ENCODE measurements around the gene NTRK1. TPM values are rescaled to one million over a fixed set of nuclear protein-coding genes. Genes with fewer than 3 reads are reported as not detected.

The NTRK1 gene
- total and polyA plus RNA-seq, 2 of the 4 experiments (the other 2 are of a cell fraction) = not detected

DNA sequence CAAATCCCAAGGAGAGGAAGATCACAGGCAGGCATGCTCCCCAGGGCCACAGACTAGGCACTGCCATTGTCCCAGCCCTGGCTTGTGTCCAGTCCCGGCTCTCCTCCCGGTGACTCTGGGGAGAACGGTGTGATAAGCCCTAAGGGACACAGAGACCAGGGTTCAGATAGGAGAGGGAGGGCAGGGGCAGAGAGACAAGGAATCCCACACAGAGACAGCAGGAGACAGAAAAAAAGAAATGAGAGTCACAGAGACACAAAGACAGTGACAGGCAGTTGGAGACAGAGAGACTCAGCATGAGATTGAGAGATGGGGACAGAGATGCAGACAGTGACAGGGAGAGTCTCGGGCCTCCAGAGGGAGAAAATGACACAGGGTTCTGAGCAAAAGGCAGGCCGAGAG, 2.1 kb upstream of the NTRK1 start:
- Histone ChIP-seq H2AK9ac (replicated peaks; ENCODE audit: low read depth, low read length, poor library complexity) (no peak overlapping the region), H3K9me1 (ENCODE audit: insufficient read depth, low read length) (no peaks in the 10 kb centered on the region), H3K36me3 (ENCODE audit: control insufficient read depth, insufficient read depth, low read length) (no peaks in the 10 kb centered on the region), H3K56ac (ENCODE audit: extremely low read depth, insufficient read depth, low read length) (no peak overlapping the region), H3K27me3 (ENCODE audit: control insufficient read depth, insufficient read depth, low read length) (peaks cover 85% of the 10 kb centered on the region), H3K4me3 (ENCODE audit: insufficient read depth, low read depth, low read length) (no peak overlapping the region), H3K9me3 (ENCODE audit: control insufficient read depth, insufficient read depth, low read length) (no peaks in the 10 kb centered on the region; the same call in 1 of the 2 replicates), H4K91ac (ENCODE audit: insufficient read depth, low read depth, low read length) (no peak overlapping the region), H3K79me1 (ENCODE audit: low read depth in 1 of 2, low read length in 2 of 2) (no peaks in the 10 kb centered on the region), H4K5ac (ENCODE audit: low read depth, low read length) (no peak overlapping the region), H2AK5ac (ENCODE audit: low read depth, low read length) (no peak overlapping the region), H3K9ac (ENCODE audit: low read depth, low read length) (no peak overlapping the region), H3K14ac (replicated peaks; ENCODE audit: low read depth, low read length) (no peak overlapping the region), H3K23ac (ENCODE audit: low read depth, low read length) (no peak overlapping the region; the same call in 1 of the 2 replicates), H2AFZ (replicated peaks; ENCODE audit: low read length, poor library complexity) (peak overlapping the region; percentile 10), H4K8ac (ENCODE audit: low read depth in 2 of 2, low read length in 2 of 2) (no peak overlapping the region), H3K4me1 (ENCODE audit: control insufficient read depth, insufficient read depth, low read length) (peaks cover 4% of the 10 kb centered on the region; the same call in 1 of the 2 replicates), H2BK120ac (ENCODE audit: low read depth, low read length) (no peak overlapping the region), H2BK5ac (ENCODE audit: low read depth, low read length, poor library complexity, severe bottlenecking) (no peak overlapping the region), H3K18ac (ENCODE audit: low read depth, low read length) (no peak overlapping the region), H2BK20ac (ENCODE audit: low read depth, low read length) (no peak overlapping the region), H2BK15ac (ENCODE audit: low read depth, low read length) (no peak overlapping the region), H4K20me1 (ENCODE audit: insufficient read depth, low read length) (0 out of 2 replicates have a peak, but pooled peaks cover 5% of the 10 kb centered on the region), H3K4me2 (ENCODE audit: low read depth, low read length) (no peak overlapping the region), H3K27ac (ENCODE audit: insufficient read depth, low read length) (no peak overlapping the region), H3K4ac (ENCODE audit: low read depth, low read length) (no peak overlapping the region)
- POLR2A ChIA-PET (ENCODE audit: unreplicated experiment) = no interaction called here
- in situ Hi-C loops (cut with MboI; ENCODE audit: low sequenced_read_pairs) = no loop called here
- WGBS, 2 experiments (ENCODE audit: extremely low coverage in 2 of 2, insufficient read length in 1 of 2) = 38% methylated on average over 3 of the region's 5 CpGs; no CpG with 5 or more reads in 1 of the 2 experiments
- no TSS peak for BruUV-seq (replicated peaks)
- TF ChIP-seq MAFK (IDR thresholded peaks at IDR 0.05; ENCODE audit: low read depth, low read length) = no peak
- TF ChIP-seq MAZ (IDR thresholded peaks at IDR 0.05; ENCODE audit: borderline replicate concordance, low read depth, low read length) = no peak
- no peak for TF ChIP-seq SMC3 (IDR thresholded peaks at IDR 0.05; ENCODE audit: low read depth, low read length)
- no peak for TF ChIP-seq POLR2A (IDR thresholded peaks at IDR 0.05; ENCODE audit: low read depth, low read length)
- no peak for TF ChIP-seq FOS (IDR thresholded peaks at IDR 0.05; ENCODE audit: low read depth, low read length)
- TF ChIP-seq CHD1 (IDR thresholded peaks at IDR 0.05; ENCODE audit: low read depth, low read length) = no peak
- DNase-seq (no peak), ATAC-seq (ENCODE audit: low read depth) (no peak)
- dilution Hi-C loops (cut with HindIII; ENCODE audit: low sequenced_read_pairs, unreplicated experiment) = no loop called here
- CTCF ChIA-PET = interaction anchor here (1.0 to 1.5 kb wide), 5 partner anchors 20 to 169 kb away, joined by 3 to 4 read pairs (median 3); no protein-coding TSS in a partner anchor
- intact Hi-C loops (cut with micrococcal nuclease) = no loop called here
